Naive thymus-derived CD4-positive, alpha-beta T cell (primary cell): ENCODE measurements around the gene MYO5C. TPM values are rescaled to one million over a fixed set of nuclear protein-coding genes. Genes with fewer than 3 reads are reported as not detected.
A peak's percentile ranks its signal among the peaks of the same experiment; 100 is the strongest.

ENCODE experiments used
- ATAC-seq: fragments of 150-1000 bp; cut with Tn5 transposase; 2 replicates; pipeline ENCODE4 v1.10.0; 2021; ENCODE audit warnings: mild to moderate bottlenecking, moderate library complexity
- CTCF ChIA-PET: fragments of 350-600 bp; sonication (Branson Sonifier 250); formaldehyde crosslinking; loops from one replicate; lab custom pipeline; 2021; ENCODE audit warnings: antibody characterized with exemption; lab: Charles Lee
- POLR2A ChIA-PET: fragments of 350-600 bp; sonication (Branson Sonifier 250); formaldehyde crosslinking; loops from one replicate; lab custom pipeline; 2021; ENCODE audit warnings: antibody characterized with exemption, inconsistent platforms; lab: Charles Lee
- DNase-seq, 9 donors: peaks; one replicate each; pipeline versions ENCODE4 v3.0.0 to v3.0.0-alpha.2; 2020 to 2022; ENCODE audit warnings: mixed read lengths in 1 of 9
- H3K27ac ChIP-seq: one replicate; pipeline ENCODE4 v1.7.0; 2013; ENCODE audit warnings: mild to moderate bottlenecking, low read depth, low read length, moderate library complexity
- H3K27me3 ChIP-seq, 2 donors: one replicate each; pipeline ENCODE4 v1.7.0; 2013; ENCODE audit warnings: low read length in 2 of 2, mild to moderate bottlenecking in 2 of 2, moderate library complexity in 2 of 2; ENCODE audit not compliant: control insufficient read depth in 2 of 2, insufficient read depth in 2 of 2
- H3K36me3 ChIP-seq, 3 experiments: 1 replicate in 2 of 3; 2 replicates in 1 of 3; pipeline ENCODE4 v1.7.0; 2013; ENCODE audit warnings: low read length in 3 of 3, mild to moderate bottlenecking in 3 of 3, moderate library complexity in 1 of 3; ENCODE audit not compliant: insufficient read depth in 3 of 3, control insufficient read depth in 2 of 3
- H3K4me1 ChIP-seq, 2 donors: one replicate each; pipeline ENCODE4 v1.7.0; 2013; ENCODE audit warnings: low read length in 2 of 2, mild to moderate bottlenecking in 2 of 2, moderate library complexity in 1 of 2; ENCODE audit not compliant: control insufficient read depth in 2 of 2, insufficient read depth in 2 of 2
- H3K4me3 ChIP-seq: 2 replicates; pipeline ENCODE4 v1.7.0; 2013; ENCODE audit warnings: mild to moderate bottlenecking, low read length
- H3K9me3 ChIP-seq, 3 experiments: 1 replicate in 2 of 3; 2 replicates in 1 of 3; pipeline ENCODE4 v1.7.0; 2013; ENCODE audit warnings: low read length in 3 of 3; ENCODE audit not compliant: control insufficient read depth in 2 of 3
- H3K27ac Mint-ChIP-seq, 9 donors: one replicate each; pipeline ENCODE4 v1.8.0; 2020 to 2022; ENCODE audit warnings: mixed read lengths in 9 of 9, mild to moderate bottlenecking in 8 of 9, moderate library complexity in 5 of 9, inconsistent platforms in 2 of 9
- H3K27me3 Mint-ChIP-seq, 5 donors: one replicate each; pipeline ENCODE4 v1.8.0; 2021 to 2022; ENCODE audit warnings: mixed read lengths in 5 of 5, mild to moderate bottlenecking in 1 of 5
- H3K36me3 Mint-ChIP-seq, 5 donors: one replicate each; pipeline ENCODE4 v1.8.0; 2020 to 2022; ENCODE audit warnings: mixed read lengths in 5 of 5, mild to moderate bottlenecking in 3 of 5, inconsistent platforms in 1 of 5
- H3K4me1 Mint-ChIP-seq, 7 donors: one replicate each; pipeline ENCODE4 v1.8.0; 2020 to 2022; ENCODE audit warnings: mixed read lengths in 7 of 7, mild to moderate bottlenecking in 3 of 7, inconsistent platforms in 1 of 7
- H3K4me3 Mint-ChIP-seq, 10 donors: one replicate each; pipeline ENCODE4 v1.8.0; 2020 to 2022; ENCODE audit warnings: mild to moderate bottlenecking in 10 of 10, mixed read lengths in 10 of 10, moderate library complexity in 6 of 10, inconsistent platforms in 2 of 10
- H3K9me3 Mint-ChIP-seq, 11 donors: one replicate each; pipeline ENCODE4 v1.8.0; 2020 to 2022; ENCODE audit warnings: mixed read lengths in 11 of 11, mild to moderate bottlenecking in 4 of 11, inconsistent platforms in 1 of 11, moderate library complexity in 1 of 11
- intact Hi-C, 2 donors: fragments of 100-400 bp; cut with micrococcal nuclease; formaldehyde crosslinking; loops; one replicate each; pipeline ENCODE4 v1.15.1; 2023
- polyA plus RNA-seq, 2 donors: library from polyadenylated mRNA; unstranded; fragments of 300-500 nt; fragmentation: Illumina TruSeq; gene quantifications; one replicate each; pipeline ENCODE4 v1.2.3, GENCODE V29; 2021
- total RNA-seq, 6 experiments: library from RNA in 5 of 6; stranded (reverse) in 5 of 6; gene quantifications; 1 replicate in 5 of 6; 2 replicates in 1 of 6; pipeline ENCODE4 v1.2.3 and lab custom pipeline; 2021 to 2026

MYO5C gene
- total and polyA plus RNA-seq, 7 experiments from 2014 or later = 0.19 to 1.3 (median 0.31) TPM; not detected in 1

DNA sequence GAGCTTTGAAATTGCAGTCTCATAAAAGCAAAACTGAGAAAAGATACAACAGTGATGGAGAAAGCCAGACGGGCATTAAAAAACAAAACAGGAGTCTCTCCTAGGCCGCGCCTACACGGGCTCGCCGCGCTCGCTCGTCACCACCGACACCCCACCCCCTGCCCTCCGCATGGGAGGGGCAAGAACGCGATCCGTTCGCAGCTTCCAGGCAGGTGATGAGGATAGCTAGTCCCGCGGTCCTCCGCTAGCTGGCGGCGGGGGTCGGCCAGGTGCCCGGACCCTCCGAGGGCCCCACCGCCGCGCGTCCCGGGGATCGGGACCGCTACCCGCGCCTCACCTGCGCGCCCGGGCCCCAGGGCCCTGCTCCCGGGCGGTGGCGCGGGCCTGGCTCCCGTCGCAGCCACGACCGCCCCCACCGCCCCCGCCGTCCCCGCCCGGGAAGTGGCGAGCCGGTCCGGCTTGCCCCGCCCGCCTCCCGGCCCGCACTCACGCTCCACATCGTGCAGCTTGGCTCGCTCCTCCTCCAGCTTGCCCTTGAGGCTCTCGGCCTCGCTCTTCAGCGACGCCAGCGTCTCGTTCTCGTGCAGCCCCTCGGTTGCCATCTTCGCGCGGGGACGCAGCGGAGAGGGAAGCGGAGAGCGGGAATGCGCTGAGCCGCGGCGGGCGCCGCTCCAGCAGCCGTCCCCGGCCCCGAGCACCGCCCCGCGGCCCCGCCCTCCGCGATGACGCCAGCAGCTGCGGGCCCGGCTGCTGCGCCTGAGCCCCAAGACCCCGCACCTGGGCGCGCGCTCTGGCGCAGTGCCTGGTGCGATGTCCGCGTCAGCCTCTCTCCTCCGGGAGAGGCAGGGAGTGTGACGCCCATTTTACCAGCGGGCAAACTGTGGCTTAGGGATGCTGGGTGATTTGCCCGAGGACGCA is 116.1 kb downstream of the MYO5C start:
- intact Hi-C loops = loop anchor here (1.0 to 10.0 kb wide), 12 partner anchors 8 to 499 kb away; partner anchors contain the start of genes ARPP19 (in 2 of the 2), ATOSA (in 2 of the 2), LEO1 (in 1 of the 2) and LYSMD2 (in 1 of the 2)
- H3K27ac ChIP-seq = peak overlapping the region; percentile 95
- ChIA-PET POLR2A (interaction anchor here (0.7 to 4.5 kb wide), 27 partner anchors 9 to 500 kb away, joined by 3 to 53 read pairs (median 5); partner anchors contain the start of genes ATOSA, BCL2L10, LEO1 and LYSMD2), CTCF (interaction anchor here (0.7 to 1.7 kb wide), 3 partner anchors 10 to 28 kb away, joined by 3 to 6 read pairs (median 4); no protein-coding TSS in a partner anchor)
- no peaks in the 10 kb centered on the region for H3K27me3 Mint-ChIP-seq
- peaks cover 14 to 50% (median 40%) of the 10 kb centered on the region in 7 donors for H3K4me1 Mint-ChIP-seq
- H3K27me3 ChIP-seq = no peaks in the 10 kb centered on the region
- H3K9me3 Mint-ChIP-seq = peaks cover 0 to 1% (median 0%) of the 10 kb centered on the region in 11 donors
- peak overlapping the region; percentile 98 for H3K4me3 ChIP-seq
- H3K4me3 Mint-ChIP-seq = peak overlapping the region; percentile 86 to 100 (median 94)
- peaks cover 0 to 7% (median 0%) of the 10 kb centered on the region in 5 donors for H3K36me3 Mint-ChIP-seq
- H3K9me3 ChIP-seq = no peaks in the 10 kb centered on the region
- H3K27ac Mint-ChIP-seq = peak overlapping the region; percentile 90 to 99 (median 98)
- peaks cover 19 to 20% of the 10 kb centered on the region in 2 donors for H3K4me1 ChIP-seq
- peak; percentile 79 to 92 (median 91) for DNase-seq
- H3K36me3 ChIP-seq = peaks cover 0 to 3% (median 0%) of the 10 kb centered on the region in 3 experiments
- peak; percentile 91 for ATAC-seq

DNA sequence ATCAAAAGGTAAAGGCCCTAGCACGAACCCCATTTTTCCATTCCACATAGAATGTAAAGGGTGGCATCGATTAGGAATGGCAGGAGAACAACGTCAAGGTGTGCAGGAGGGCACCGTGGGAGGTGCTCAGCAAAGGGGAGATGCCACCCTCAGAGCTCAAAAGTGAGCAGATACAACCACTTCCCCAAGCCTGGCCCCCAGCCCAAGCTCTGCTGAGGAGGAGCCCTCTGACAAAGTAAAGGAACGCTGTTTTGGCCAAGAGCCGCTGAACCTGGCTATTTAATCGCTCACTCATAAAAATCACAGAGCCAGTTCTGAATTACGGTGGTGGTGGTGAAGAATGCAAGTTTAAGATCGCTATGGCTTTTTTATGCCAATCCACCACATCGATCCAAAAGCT is 116.8 kb downstream of the MYO5C start:
- Histone ChIP-seq H3K27me3 (no peaks in the 10 kb centered on the region), H3K36me3 (peaks cover 0 to 3% (median 0%) of the 10 kb centered on the region in 3 experiments), H3K4me3 (peak overlapping the region; percentile 98), H3K4me1 (peaks cover 19 to 20% of the 10 kb centered on the region in 2 donors), H3K9me3 (no peaks in the 10 kb centered on the region), H3K27ac (peak overlapping the region; percentile 95)
- Mint-ChIP-seq H3K36me3 (peaks cover 0 to 10% (median 0%) of the 10 kb centered on the region in 5 donors), H3K4me3 (peak overlapping the region; percentile 86 to 100 (median 94)), H3K4me1 (peaks cover 19 to 54% (median 46%) of the 10 kb centered on the region in 7 donors), H3K27me3 (no peaks in the 10 kb centered on the region), H3K27ac (peak overlapping the region; percentile 90 to 99 (median 97)), H3K9me3 (peaks cover 0 to 1% (median 0%) of the 10 kb centered on the region in 11 donors)
- ChIA-PET CTCF (interaction anchor here (0.7 to 1.7 kb wide), 3 partner anchors 9 to 29 kb away, joined by 3 to 6 read pairs (median 4); no protein-coding TSS in a partner anchor), POLR2A (interaction anchor here (0.7 to 4.5 kb wide), 19 partner anchors 8 to 441 kb away, joined by 3 to 53 read pairs (median 8); partner anchors contain the start of genes BCL2L10, LEO1 and LYSMD2)
- ATAC-seq (no peak), DNase-seq (no peak)
- intact Hi-C loops = loop anchor here (1.0 to 10.0 kb wide), 3 partner anchors 196 to 390 kb away; partner anchors contain the start of gene ARPP19 (in 2 of the 2)

DNA sequence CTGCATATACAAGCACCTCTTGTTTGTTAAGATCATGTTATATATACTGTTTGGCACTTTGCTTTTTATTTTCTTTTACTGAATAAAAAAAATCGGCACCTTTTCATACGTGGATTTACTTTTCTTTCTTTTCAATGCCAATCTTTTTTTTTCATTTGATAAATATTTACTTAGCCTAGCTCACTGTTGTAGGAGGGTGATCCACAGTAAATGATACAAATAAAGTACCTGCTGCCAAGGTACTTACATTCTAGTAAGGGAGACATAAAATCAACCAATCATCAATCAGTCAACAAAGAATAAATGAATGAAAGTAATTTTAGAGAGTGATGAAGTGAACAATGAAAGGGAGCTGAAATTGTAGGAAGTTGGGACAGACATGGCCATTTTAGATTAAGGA is 122.7 kb downstream of the MYO5C start:
- H3K4me3 Mint-ChIP-seq = no peak overlapping the region
- H3K27ac Mint-ChIP-seq = peak overlapping the region in 2 of 9 donors; percentile 10 to 47
- H3K4me1 Mint-ChIP-seq = peaks cover 28 to 68% (median 56%) of the 10 kb centered on the region in 7 donors
- POLR2A ChIA-PET = no interaction called here
- intact Hi-C loops = loop anchor here in 1 of 2 donors (10.0 kb wide), 1 partner anchor 392 kb away; the partner anchor contains the start of gene ARPP19
- no peaks in the 10 kb centered on the region for H3K27me3 Mint-ChIP-seq
- no peak overlapping the region for H3K27ac ChIP-seq
- no peak for ATAC-seq
- no peaks in the 10 kb centered on the region for H3K27me3 ChIP-seq
- peaks cover 0 to 20% (median 0%) of the 10 kb centered on the region in 5 donors for H3K36me3 Mint-ChIP-seq
- no peaks in the 10 kb centered on the region for H3K9me3 Mint-ChIP-seq
- CTCF ChIA-PET = no interaction called here
- H3K4me3 ChIP-seq = no peak overlapping the region
- H3K9me3 ChIP-seq = no peaks in the 10 kb centered on the region
- H3K4me1 ChIP-seq = peaks cover 8 to 16% of the 10 kb centered on the region in 2 donors
- H3K36me3 ChIP-seq = no peaks in the 10 kb centered on the region
- DNase-seq = no peak

DNA sequence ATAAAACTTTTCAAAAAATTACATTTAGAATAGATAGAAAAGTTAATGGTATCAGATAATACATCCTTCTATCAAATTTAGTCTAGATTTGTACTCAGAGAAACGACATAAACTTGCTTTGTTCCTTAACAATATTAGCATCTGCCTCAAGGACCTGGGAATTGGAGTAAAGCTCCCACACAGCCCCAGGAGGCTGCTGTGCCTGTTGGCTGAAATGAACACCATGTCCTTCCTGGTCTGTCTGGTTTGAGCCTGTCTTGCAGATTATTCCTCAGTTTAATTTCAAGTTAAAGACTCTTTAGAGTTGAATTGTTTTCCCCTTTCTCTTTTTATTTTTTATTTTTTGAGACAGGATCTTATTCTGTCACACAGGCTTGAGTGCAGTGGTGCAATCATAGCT is 123.8 kb downstream of the MYO5C start:
- H3K4me1 ChIP-seq = peaks cover 8 to 15% of the 10 kb centered on the region in 2 donors
- peaks cover 28 to 71% (median 54%) of the 10 kb centered on the region in 7 donors for H3K4me1 Mint-ChIP-seq
- ChIA-PET CTCF (interaction anchor here (1.1 to 1.5 kb wide), 3 partner anchors 33 to 56 kb away, joined by 3 to 11 read pairs (median 8); no protein-coding TSS in a partner anchor), POLR2A (interaction anchor here (2.2 kb wide), 1 partner anchor 8 kb away, joined by 15 read pairs; no protein-coding TSS in a partner anchor)
- H3K4me3 Mint-ChIP-seq = peak overlapping the region in 2 of 10 donors; percentile 32 to 71
- H3K9me3 ChIP-seq = no peaks in the 10 kb centered on the region
- ATAC-seq = no peak
- no peak for DNase-seq
- H3K27me3 ChIP-seq = no peaks in the 10 kb centered on the region
- peak overlapping the region in 3 of 9 donors; percentile 46 to 74 (median 65) for H3K27ac Mint-ChIP-seq
- H3K27ac ChIP-seq = no peak overlapping the region
- intact Hi-C loops = loop anchor here (1.0 to 10.0 kb wide), 3 partner anchors 8 to 393 kb away; partner anchors contain the start of gene ARPP19 (in 1 of the 2)
- H3K27me3 Mint-ChIP-seq = no peaks in the 10 kb centered on the region
- H3K9me3 Mint-ChIP-seq = no peaks in the 10 kb centered on the region
- H3K4me3 ChIP-seq = no peak overlapping the region
- H3K36me3 ChIP-seq = no peaks in the 10 kb centered on the region
- H3K36me3 Mint-ChIP-seq = peaks cover 0 to 20% (median 0%) of the 10 kb centered on the region in 5 donors

DNA sequence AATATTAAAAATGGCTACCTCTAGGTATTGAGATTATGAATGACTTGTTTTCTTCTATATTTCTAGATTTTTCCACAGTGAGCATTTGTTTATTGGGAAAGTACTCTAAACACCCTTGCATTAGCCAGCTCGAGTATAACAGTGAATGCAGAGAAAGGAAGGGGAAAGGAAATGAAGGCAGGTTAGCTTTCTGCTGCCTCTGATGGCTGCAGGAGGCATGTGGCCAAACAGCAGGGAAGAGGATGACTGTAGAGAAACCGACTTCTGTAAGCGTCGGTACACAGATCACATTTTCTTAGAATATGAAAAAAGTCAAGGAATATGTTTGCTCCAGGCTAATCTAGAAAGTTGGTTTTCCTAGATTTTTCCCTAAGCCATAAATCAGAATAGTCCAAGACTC is 124.2 kb downstream of the MYO5C start:
- intact Hi-C loops = loop anchor here (1.0 to 10.0 kb wide), 3 partner anchors 9 to 393 kb away; partner anchors contain the start of gene ARPP19 (in 1 of the 2)
- Mint-ChIP-seq H3K36me3 (peaks cover 0 to 16% (median 0%) of the 10 kb centered on the region in 5 donors), H3K4me1 (peaks cover 27 to 71% (median 54%) of the 10 kb centered on the region in 7 donors), H3K27me3 (peaks cover 0 to 2% (median 0%) of the 10 kb centered on the region in 5 donors), H3K27ac (peak overlapping the region in 8 of 9 donors; percentile 2 to 74 (median 43)), H3K9me3 (no peaks in the 10 kb centered on the region), H3K4me3 (peak overlapping the region in 7 of 10 donors; percentile 18 to 71 (median 46))
- H3K27me3 ChIP-seq = no peaks in the 10 kb centered on the region
- H3K36me3 ChIP-seq = no peaks in the 10 kb centered on the region
- ChIA-PET POLR2A (interaction anchor here (0.6 to 2.2 kb wide), 2 partner anchors 8 to 134 kb away, joined by 3 to 15 read pairs; no protein-coding TSS in a partner anchor), CTCF (interaction anchor here (1.1 to 1.5 kb wide), 3 partner anchors 32 to 56 kb away, joined by 3 to 11 read pairs (median 8); no protein-coding TSS in a partner anchor)
- H3K4me1 ChIP-seq = peaks cover 8 to 15% of the 10 kb centered on the region in 2 donors
- H3K27ac ChIP-seq = no peak overlapping the region
- peak; percentile 73 for ATAC-seq
- H3K4me3 ChIP-seq = no peak overlapping the region
- DNase-seq = peak in 5 of 9 donors; percentile 28 to 41 (median 31)
- H3K9me3 ChIP-seq = no peaks in the 10 kb centered on the region
